ENCODE results near the gene WFDC1.

Gene WFDC1

DNA sequence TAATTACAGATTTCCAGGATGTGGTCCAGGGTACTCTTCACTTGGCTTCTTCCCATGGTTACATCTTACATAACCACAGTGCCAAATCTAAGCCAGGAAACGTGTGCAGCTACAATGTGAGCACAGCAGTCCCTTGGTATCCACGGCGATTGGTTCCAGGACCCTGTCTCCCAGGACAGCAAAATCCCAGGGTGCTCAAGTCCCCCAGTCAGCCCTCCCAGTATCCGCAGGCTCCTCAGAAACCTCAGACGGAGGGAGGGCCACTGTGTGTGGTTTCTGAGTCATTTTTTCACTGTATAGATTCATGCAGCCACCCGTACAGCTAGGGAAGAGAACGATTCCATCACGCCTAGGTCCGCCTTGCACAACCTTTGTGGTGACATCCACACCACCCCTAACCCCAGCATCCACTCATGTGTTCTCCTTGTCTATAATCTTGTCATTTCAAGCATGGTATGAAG, 62.5 kb downstream of the WFDC1 start:
- DNase-seq = no peak

- no peak for DNase-seq
These were observed 64.1 kb downstream of the WFDC1 start for GRCh38 chr16:84358601-84359295.

GRCh38 chr16:84359326-84359725, 64.6 kb downstream of the WFDC1 start:
- DNase-seq = no peak

GRCh38 chr16:84360170-84360569, 65.5 kb downstream of the WFDC1 start:
- DNase-seq = no peak

GRCh38 chr16:84360748-84361147, 66.1 kb downstream of the WFDC1 start:
- DNase-seq = no peak

GRCh38 chr16:84361546-84361945, 66.9 kb downstream of the WFDC1 start:
- no peak for DNase-seq

GRCh38 chr16:84362471-84362941, 67.8 kb downstream of the WFDC1 start:
- DNase-seq = no peak

DNA sequence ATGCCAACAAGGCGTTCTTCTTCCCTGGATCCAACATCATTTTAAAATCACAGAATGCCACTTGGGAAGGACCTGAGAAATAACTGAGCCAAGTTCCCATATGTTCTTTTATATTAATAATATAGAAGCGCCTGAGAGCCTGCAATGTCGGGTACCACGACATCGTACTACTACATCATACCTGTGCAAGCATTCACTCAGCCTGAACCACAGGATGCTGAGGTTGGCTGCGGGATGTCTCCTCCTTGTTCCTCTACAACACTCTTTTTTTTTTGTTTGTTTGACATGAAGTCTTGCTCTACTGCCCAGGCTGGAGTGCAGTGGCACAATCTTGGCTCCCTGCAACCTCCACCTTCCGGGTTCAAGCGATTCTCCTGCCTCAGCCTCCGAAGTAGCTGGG, 71.5 kb downstream of the WFDC1 start:
- no peak for DNase-seq

DNA sequence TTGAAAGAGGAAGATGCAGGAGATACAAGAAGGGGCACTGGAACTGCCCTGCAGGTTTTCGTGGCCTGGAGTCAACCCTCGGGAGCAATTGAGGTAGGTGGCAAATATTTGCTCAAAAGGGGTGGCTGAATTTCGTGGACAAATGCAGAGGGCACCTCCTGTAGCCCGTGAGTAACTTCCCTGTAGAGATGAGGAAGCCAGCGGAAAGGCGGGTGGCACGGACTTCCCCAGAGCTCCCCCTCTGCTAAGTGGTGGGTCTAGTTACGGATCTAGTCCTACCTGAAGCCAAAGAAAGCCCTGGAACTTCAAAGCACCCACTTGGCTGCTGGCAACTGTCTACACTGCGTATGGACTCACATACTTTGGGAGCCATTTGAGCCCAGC, 72.6 kb downstream of the WFDC1 start:
- DNase-seq = no peak

DNA sequence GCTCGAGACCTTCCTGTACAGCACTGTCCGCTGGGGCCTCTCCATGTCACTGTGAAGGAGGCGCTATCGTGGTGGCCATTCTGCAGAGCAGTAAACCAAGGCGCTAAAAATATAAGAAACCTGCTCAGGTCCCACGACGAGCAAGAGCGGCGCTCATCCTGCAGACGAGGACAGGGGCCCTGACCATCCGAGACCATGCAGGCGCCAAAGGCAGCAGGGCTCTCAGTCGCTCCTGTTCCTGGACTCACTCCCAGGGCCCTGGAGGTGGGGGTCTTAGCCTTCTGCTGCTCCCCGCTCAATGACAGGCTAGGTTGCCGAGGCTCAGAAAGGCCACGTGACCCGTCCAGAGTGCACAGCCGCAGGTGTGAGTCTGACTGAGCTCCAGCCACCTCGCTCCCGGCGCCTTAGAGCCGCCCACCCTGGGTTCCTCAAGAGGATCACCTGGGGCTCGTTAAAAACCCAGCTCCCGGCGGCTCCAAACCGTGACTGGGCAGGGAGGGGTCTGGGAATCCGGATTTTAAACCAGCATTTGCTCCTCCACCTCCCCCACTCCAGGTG, 73.2 kb downstream of the WFDC1 start:
- DNase-seq = no peak

DNA sequence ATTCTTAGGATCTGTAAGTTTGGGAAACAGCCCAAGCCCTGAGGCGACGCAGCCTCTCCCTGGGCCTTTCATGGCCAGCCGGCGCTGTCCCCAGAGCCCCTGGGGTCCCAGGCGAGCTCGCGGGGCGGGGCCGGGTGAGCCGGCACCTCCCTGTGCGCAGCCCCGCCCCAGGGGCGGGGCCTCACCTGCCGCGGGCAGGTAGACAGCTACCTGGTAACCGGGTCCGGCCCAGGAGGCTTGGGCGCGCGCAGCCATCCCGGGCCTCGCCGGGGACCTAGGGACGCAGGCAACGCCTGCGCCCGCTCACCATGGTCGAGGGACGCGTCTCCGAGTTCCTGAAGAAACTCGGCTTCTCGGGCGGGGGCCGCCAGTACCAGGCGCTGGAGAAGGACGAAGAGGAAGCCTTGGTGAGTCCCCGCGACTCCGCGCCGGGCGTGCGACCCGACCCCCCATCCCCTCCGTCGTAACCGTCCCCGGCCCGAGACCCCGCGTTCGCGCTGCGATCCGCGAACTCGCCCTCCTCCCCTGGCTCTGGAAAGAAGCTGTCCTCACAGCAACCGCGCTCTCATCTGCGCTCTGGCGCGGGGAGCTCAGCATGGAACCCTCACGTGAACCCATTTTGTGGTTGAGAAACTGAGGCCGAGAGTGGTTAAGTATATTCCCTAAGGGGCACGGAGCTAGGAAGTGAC, 73.8 kb downstream of the WFDC1 start, which contains the start of gene ATP2C2:
ATP2C2 (plus strand) TSS at position 231 of the 689 bp plus-strand sequence; CDS start at position 309, 78 bp downstream.
- no peak for DNase-seq

DNA sequence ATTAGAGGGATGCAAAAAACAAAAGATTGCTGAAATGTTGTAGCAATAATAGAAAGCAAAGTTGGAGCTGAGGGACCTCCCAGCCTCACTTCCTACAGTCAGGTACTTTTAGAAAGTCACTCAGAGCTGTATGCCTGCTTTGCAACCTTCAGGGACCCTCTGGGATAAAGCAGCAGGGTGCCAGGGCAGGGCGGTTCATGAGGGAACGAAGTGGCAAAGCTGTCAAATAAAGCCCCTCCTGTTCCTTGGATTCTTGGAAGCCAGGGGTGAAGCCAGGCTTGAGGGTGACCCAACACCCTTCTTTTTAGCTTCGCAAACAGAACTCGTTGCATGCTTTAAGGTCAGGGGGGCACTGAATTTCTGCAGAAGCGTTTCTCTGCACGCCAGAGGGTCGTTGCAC, 74.4 kb downstream of the WFDC1 start:
- DNase-seq = no peak

DNA sequence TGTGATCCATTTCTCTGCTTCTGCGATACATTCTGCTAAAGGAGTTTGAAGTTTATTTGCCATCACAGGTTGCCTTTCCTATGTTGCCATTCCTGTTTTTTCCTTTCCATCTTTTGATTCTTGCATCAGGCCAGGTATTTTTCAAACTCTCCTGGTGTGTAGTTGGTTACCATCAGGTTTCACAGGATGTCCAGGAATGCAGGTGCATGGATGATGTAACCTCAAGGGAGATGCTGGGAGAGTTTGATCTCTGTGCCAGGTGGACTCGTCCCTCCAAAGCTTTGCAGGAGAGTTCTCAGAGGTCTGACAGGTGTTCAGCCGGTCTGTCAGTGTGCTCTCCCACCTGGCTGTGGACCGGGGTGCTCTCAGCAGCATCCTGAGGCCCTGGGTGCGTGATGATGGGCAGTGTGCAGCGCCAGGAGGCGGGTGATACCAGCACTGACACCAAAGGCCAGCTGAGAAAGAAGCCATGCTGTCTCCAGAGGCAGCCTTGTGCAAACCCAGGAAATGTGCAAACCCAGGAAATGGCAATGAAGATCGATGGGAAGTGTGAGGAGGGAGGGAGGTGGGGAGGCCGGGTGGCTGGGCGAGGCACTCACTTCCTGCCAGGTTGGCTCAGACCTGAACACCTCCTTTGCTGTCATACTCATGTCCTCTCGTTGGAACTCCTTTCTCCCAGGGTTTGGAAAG, 75.4 kb downstream of the WFDC1 start:
- DNase-seq = no peak

- no peak for DNase-seq
These were observed 76.3 kb downstream of the WFDC1 start for GRCh38 chr16:84370723-84371552.

DNA sequence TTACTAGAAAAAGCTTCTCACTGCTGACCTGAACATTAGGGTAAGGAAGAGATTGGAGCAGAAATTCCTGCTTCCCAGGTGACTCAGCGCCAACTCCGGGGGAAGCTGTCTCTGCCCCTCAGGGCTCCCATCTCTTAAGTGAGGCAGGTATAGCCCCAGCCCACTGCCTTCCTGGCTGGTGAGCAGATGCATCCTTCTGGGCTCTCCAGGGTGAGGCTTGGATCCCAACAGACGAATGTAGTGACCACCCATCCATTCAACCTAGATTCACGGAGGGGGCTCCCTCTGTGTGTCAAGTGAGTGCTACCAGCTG, 76.8 kb downstream of the WFDC1 start:
- DNase-seq = no peak

DNA sequence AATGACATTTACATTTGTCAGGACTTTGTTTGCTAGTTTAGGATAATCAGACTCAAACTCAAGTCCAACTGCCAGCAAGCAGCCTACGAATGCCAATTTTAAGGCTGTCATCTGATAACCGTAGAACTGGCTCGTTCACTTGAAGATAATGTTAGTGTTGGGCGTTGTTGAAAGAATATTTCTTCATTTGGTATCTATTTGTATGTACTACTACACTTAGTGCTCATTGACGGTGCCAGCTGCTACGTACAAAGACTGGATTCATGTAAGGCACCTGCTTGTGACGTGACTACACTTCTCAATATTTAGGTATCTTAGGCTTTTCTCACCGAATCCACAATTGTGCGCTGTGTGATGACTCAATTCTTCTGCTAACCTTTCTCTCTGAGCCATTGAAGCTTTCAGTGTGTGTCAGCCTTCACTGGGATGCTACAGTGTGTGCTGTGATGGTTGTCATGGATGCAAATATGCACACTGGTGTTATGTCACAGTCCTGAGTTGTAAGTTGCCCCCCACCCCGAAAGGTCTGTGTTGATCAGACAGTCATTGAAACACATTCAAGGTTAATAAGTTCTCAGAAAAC, 79.3 kb downstream of the WFDC1 start:
- no peak for DNase-seq

DNA sequence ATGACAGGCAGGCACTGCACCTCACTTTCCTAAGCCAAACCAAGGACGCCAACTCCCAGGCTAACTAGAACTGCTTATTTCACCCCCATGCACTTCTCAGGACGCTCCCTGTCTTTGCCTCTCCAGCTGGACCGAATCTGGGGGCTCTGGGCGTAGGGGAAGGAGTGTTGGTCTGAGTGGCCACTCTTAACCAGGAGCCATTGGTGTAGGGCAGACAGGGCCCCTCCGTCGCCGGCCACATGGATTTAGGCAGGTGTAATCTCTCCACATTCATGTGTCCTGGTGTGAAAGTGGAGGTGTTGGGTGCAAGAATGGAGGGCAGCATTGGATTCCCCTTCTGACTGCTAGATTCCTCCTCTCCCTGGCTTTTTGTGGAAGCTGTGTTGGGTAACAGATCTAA, 83.4 kb downstream of the WFDC1 start:
- no peak for DNase-seq

- no peak for DNase-seq
These were observed 83.9 kb downstream of the WFDC1 start for GRCh38 chr16:84378567-84378966.

DNA sequence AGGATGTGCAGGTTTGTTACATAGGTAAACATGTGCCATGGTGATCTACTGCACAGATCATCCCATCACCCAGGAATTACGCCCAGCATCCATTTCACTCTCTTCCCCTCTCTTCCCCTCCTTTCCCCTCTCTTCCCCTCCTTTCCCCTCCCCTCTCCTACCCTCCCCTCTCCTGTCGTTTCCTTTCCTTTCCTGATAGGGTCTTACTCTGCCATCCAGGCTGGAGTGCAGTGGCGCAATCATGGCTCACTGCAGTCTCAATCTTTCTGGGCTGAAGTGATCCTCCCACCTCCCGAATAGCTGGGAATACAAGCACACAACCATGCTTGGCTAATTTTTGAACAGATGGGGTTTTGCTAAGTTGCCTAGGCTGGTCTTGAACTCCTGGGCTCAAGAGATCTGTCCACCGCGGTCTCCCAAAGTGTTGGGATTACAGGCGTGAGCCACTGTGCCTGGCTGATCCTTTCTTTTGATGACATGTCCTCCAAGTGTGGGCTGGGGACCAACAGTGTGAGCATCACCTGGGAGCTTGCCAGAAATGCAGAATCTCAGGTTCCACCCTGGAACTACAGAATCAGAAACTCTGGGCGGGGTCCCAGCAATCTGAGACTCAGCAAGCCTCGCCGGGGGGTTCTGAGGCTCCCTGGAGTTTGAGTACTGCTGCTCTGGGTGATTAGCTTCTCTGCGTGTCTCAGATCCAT, 84.5 kb downstream of the WFDC1 start:
- no peak for DNase-seq
